ENCODE measurements around the gene SPOCK2.

The SPOCK2 gene

DNA sequence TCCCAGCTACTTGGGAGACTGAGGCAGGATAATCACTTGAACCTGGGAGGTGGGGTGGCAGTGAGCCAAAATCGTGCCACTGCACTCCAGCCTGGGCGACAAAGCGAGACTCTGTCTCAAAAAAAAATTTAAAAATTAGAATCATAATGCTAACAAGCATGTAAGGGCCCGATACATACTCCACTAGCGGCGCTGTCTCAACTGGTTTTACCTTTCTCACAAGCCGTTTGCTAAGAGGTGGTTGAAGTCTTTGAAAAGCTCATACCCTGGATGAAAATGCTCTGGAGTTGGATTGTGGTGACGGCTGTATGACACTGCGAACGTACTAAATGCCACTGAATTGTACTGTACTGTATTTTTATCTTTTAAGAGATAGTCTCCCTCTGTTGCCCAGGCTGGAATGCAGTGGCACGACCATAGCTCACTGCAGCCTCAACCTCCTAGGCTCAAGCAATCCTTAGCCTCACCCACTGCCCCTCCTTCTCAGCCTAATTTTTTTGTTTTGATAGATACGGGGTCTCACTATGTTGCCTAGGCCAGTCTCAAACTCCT lies 29.9 kb downstream of the SPOCK2 start:
- DNase-seq (ENCODE audit: low read depth in 2 of 2): no peak

- DNase-seq (ENCODE audit: low read depth in 2 of 2): no peak
Measured at GRCh38 chr10:72056932-72057751, 31.2 kb downstream of the SPOCK2 start.

DNA sequence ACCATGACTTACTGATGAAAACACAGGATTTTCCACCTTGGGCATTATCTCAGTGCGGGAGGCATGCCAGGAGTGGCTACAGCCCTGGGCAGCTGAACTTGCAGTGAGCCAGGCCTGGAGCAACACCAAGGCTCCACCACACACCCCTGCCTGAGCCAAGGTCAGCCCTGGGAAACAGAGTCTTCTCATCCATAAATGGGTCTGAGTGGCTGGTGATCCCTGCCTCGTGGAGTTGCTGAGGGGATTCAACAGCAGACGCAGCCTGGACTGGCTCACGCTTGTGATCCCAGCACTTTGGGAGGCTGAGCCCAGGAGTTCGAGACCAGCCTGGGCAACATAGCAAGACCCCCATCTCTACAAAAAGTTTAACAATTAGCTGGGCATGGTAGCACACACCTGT lies 32.2 kb downstream of the SPOCK2 start:
- no peak for DNase-seq (ENCODE audit: low read depth in 2 of 2)

GRCh38 chr10:72053690-72054089 lies 34.7 kb downstream of the SPOCK2 start:
- no peak for DNase-seq (ENCODE audit: low read depth in 2 of 2)

DNA sequence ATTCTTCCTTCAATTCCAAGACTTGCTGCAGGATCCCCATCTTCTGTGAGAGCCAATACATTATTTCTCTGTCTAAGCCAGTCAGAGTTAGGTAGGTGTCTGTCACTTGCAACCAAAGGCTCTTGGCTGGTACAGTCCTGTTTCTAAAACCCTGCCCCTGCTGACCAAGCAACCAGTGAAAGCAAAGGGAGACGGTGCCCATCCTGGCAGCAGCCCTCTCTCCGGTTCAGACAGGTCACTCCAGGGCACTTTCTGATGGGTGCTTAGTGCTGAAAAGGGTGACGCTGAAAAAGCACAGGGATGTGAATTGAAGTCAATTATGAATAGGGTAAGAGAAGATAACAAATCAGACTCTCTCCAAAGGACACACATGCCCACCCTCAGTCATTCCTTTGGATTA lies 37.5 kb downstream of the SPOCK2 start:
- DNase-seq (ENCODE audit: low read depth in 2 of 2): no peak

DNA sequence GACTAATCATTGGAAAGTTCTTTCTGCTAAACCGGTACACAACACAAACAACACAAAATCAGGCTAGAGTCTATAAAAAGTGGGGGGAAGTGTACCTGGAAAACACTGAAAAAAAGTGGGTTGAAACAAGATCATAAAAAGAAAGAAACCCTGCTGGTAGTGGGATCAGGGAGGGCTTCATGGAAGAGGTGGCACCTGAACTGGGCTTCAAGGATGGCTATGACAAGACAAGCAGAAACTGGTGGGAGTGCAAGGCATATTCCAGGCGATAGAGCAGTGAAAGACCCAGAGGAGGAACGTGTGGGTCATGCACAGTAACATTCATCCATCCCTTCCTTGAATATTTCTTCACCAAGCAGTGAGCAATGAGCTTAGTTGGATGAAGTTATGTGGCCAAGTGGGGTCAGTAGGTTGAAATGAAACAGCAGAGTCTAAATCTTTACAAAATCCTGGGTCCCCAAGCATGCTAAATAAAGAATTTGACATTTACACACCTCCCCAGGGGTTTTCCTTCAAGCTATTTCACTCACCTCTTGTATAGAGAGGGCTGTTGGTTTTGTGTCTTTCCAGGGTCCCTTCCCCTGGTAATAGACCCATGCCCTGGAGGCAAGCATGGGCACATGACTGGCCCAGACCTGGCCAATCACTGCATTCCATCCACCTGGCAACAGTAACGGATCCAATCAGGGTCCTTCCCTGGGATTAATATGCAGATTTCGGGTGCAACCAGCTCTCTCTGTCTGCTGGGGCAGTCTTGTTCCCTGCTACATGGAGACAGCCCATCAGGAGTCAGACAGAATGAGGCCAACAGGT lies 38.2 kb downstream of the SPOCK2 start:
- DNase-seq (ENCODE audit: low read depth in 2 of 2): no peak

DNA sequence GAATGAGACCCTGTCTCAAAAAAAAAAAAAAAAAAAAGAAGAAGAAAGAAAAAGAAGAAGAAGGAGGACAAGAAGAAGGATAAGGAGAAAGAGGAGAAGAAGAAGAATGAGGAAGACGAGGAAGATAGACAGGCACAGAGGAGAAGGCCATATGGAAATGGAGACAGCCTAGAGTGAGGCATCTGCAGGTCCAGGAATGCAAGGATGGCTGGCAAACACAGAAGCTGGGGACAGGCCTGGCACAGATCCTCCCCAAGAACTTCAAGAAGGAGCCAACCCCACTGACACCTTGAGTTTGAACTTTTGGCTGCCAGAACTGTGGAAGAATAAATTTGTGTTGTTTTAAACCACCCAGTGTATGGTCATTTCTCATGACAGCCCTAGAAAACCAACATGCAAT lies 38.9 kb downstream of the SPOCK2 start:
- DNase-seq (ENCODE audit: low read depth in 2 of 2): no peak

DNA sequence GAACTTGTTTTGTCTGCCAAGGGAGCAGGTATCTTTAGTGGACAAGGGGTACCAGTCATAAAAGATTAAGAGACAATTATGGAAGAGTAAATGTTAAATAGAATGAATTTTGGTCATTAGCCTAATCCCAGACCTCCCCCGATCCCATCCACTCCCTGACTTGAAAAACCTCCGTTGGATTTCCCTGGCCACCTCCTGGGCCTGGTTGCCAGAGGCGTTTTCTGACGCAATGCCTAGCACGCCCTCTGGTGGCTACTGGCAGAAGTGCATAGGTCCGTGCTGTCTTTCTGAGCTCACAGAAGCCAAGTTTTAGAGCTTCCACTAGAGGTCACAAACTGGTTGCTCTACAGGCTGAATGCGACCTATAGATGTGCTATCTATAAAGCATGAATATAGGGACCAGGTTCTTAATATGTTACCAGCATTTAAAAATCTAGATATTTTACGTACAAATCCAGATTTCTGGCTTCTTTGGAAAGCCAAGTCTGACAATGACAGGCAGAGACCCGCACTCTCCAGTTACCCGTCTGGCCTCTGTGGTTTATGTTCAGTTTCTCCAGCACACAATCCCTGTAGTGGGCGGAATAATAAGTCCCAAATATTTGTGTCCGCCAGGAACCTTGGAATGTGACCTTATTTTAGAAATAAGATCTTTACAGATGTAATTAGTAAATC lies 39.8 kb downstream of the SPOCK2 start:
- peak; percentile 86 to 89 for DNase-seq (ENCODE audit: low read depth in 2 of 2)

- no peak for DNase-seq (ENCODE audit: low read depth in 2 of 2)
Measured at GRCh38 chr10:72045586-72045985, 42.8 kb downstream of the SPOCK2 start.

DNA sequence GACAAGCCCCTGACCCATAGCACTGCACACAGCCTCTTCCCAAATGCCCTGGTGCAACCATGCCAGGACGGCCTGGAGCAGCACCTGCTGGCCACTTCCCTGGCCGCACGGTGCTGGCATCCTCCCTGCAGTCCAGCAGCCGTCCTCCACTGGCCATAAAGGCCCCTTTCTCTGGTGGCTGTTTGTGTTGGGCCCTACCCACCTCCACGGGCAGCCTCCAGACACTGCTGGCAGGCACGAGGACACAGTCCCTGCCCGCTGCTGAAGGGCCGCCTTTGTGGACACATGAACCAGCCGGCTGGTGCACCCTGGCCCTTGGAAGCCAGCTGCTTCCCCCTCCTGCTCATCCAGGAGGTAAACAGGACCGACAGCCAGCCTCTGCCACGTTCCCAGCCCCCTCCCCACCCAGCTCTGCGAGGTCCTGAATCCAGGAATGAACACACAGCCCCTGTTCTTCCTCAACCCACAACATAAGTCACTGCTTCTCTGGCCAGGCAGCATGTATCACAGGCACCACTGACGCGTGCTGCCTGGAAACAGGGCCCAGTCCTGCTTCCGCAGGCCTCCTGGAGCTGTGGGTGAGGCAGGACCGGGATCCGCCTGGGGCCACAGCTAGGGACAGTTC lies 43.8 kb downstream of the SPOCK2 start:
- no peak for DNase-seq (ENCODE audit: low read depth in 2 of 2)

DNA sequence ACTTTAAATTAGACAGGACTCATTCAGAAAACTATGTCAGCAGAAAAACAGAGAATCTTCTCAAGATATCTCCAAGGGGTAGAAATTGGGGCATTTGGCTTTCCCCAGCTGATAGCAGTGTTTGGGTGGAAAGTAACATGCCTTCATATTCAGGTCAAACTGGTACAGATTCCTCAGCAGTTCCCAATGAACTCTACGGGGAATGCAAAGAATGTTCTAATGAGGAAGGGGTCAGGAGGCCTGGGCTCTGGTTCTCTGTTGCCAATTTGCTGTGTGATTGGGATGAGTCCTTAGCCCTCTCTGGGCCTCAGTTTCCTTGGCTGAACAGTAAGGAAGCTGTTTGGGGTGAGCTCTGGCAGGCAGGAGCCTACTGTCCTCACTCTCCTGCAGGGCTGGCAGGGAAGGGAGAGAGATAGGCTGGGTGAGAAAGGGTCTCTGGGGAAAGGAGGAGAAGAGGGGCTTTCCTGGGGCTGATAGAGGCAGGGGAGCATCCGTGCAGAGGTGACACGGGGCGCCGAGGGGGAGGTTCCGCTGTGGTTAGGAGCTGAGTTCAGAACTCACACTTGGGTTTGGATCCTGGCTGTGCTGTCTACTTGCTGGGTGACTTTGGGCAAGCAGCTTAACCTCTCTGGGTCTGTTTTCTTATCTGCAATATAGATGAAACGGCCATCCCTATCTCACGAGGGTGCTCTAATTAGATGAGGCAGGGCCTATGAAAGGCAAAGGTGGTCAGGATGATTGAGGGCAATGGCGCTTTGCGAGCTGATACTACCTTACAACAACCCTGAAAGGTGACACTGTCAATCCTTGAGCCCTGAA lies 45.1 kb downstream of the SPOCK2 start:
- DNase-seq (ENCODE audit: low read depth in 2 of 2): no peak

DNA sequence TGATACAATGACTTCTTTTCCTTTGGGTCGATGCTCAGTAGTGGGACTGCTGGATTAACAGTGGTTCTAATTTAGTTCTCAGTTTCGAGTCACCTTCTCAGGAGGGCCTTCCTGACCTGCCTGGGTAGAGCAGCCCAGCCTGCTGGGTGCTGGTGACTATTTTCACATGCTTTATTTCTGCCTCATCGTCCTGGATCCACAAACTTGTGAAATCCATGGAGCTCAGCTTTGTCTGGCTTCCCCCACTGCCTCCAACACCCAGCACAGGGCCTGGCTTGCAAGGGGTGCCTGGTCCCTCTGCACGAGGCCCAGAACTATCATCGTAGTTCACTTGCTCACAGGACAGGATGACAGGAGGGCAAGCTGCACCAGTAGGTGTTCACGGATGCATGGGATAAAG lies 46.9 kb downstream of the SPOCK2 start:
- no peak for DNase-seq (ENCODE audit: low read depth in 2 of 2)

GRCh38 chr10:72039377-72039776 lies 49.0 kb downstream of the SPOCK2 start:
- no peak for DNase-seq (ENCODE audit: low read depth in 2 of 2)

DNA sequence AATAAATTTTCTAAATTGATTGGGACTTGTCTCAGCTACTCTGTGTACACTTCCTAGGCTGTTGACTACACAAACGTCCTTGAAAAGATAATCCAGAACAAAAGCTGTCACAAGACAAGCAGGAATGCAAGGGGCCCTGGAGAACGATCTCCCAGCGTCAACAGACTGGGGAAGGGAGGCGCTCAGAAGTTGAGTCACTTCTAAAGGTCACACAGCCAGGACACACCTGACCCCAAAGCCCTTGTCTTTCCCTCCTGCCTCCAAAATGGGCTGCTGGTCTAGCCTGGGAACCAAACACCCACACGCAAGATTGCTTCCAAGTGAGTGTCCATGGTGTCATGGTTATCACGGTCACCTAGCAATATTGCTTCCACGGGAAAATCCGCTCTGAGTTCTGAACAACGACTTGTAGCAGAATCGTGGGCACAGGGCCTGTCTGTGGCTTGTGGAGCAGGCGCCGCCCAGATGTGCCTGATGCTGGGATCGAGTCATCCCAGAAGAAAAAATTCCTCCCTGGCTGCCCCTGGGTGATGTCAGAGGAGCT lies 49.8 kb downstream of the SPOCK2 start:
- DNase-seq (ENCODE audit: low read depth in 2 of 2): no peak

DNA sequence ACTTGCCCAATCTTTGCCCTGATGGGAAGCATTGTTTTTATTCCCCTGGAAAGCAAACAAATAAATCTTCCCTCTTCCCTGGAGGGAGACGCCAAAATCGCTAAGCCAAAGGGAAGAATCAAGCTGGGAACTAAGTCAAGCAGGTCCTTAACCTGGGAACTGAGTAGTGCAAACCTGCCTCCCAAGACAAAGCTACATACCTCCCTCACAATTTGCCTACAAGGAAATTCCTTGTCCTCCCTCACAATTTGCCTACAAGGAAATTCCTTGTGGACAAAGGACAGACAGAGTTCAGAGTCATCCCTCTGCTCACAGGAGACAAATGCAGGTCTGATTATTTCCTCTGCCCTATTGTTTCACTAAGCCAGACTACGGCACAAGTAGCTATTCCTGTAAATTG lies 50.5 kb downstream of the SPOCK2 start:
- DNase-seq (ENCODE audit: low read depth in 2 of 2): no peak

GRCh38 chr10:72037266-72037665 lies 51.1 kb downstream of the SPOCK2 start:
- DNase-seq (ENCODE audit: low read depth in 2 of 2): no peak

- DNase-seq (ENCODE audit: low read depth in 2 of 2): no peak
Measured at GRCh38 chr10:72035252-72035887, 53.0 kb downstream of the SPOCK2 start.

DNA sequence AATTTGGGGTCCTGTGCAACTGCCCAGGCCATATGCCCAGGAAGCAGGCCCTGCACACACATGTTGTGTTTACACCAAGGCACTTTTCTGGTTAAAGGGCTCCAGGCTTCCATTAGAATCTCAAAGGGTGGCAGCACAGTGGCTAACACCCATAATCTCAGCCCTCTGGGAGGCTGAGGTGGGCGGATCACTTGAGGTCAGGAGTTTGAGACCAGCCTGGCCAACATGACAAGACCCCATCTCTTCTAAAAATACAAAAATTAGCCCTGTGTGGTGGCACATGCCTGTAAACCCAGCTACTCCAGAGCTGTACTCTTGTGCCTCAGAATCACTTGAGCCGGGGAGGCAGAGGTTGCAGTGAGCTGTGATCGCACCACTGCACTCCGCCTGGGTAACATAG lies 53.6 kb downstream of the SPOCK2 start:
- no peak for DNase-seq (ENCODE audit: low read depth in 2 of 2)

DNA sequence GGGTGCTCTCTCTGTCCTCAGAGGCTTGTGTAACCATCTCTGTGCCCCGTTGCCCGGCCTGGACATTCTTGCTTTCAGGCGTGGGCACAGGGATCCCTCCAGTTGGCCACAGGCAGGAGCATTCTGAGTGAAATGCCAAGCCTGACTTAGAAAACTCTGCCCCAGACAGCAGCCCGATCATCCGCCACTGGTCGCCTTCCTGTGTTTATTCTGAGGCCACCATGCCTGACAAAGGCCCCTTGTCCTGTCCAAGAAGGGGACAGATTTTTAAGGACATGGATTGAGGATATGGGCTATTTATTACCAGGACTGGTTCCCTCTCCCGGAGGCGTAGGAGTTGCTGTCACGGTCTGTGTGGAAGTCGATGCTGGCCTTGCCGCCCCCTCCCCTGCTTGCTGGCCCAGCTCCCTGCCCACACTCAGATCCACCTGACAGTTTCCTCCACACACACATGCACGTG lies 54.3 kb downstream of the SPOCK2 start:
- DNase-seq (ENCODE audit: low read depth in 2 of 2): no peak
